ENCODE measurements around the gene MRNIP. TPM values are rescaled to one million over a fixed set of nuclear protein-coding genes. Genes with fewer than 3 reads are reported as not detected.

MRNIP gene
- total and polyA plus RNA-seq, 2 of the 4 experiments (the other 2 are of a cell fraction), result 6.6 to 24.7 TPM

GRCh38 chr5:179796877-179797608, 61.6 kb downstream of the MRNIP start:
- Histone ChIP-seq H2AK9ac (replicated peaks; ENCODE audit: low read depth, low read length, poor library complexity) (peak overlapping the region; percentile 29), H3K4me3 (ENCODE audit: insufficient read depth, low read depth, low read length) (no peak overlapping the region), H2BK5ac (ENCODE audit: low read depth, low read length, poor library complexity, severe bottlenecking) (no peak overlapping the region), H3K9me3 (ENCODE audit: control insufficient read depth, insufficient read depth, low read length) (no peaks in the 10 kb centered on the region), H2AK5ac (ENCODE audit: low read depth, low read length) (no peak overlapping the region; the same call in 1 of the 2 replicates), H2BK15ac (ENCODE audit: low read depth, low read length) (no peak overlapping the region), H3K27ac (ENCODE audit: insufficient read depth, low read length) (no peak overlapping the region; the same call in 1 of the 2 replicates), H3K36me3 (ENCODE audit: control insufficient read depth, insufficient read depth, low read length) (peaks cover 46% of the 10 kb centered on the region), H4K8ac (ENCODE audit: low read depth in 2 of 2, low read length in 2 of 2) (peak overlapping the region in 1 of 2 experiments; percentile 12; a peak in 2 of 4 replicates), H3K56ac (ENCODE audit: extremely low read depth, insufficient read depth, low read length) (no peak overlapping the region), H3K4me2 (ENCODE audit: low read depth, low read length) (no peak overlapping the region), H3K9ac (ENCODE audit: low read depth, low read length) (0 out of 2 replicates have a peak overlapping the region, but pooled peaks have one; percentile 68), H3K9me1 (ENCODE audit: insufficient read depth, low read length) (no peaks in the 10 kb centered on the region), H4K20me1 (ENCODE audit: insufficient read depth, low read length) (peaks cover 16% of the 10 kb centered on the region), H2AFZ (replicated peaks; ENCODE audit: low read length, poor library complexity) (peak overlapping the region; percentile 92), H4K5ac (ENCODE audit: low read depth, low read length) (no peak overlapping the region), H2BK20ac (ENCODE audit: low read depth, low read length) (no peak overlapping the region), H2BK120ac (ENCODE audit: low read depth, low read length) (no peak overlapping the region), H3K18ac (ENCODE audit: low read depth, low read length) (no peak overlapping the region), H3K14ac (replicated peaks; ENCODE audit: low read depth, low read length) (no peak overlapping the region), H3K79me1 (ENCODE audit: low read depth in 1 of 2, low read length in 2 of 2) (peaks cover 4 to 22% of the 10 kb centered on the region in 2 experiments), H3K23ac (ENCODE audit: low read depth, low read length) (no peak overlapping the region), H3K27me3 (ENCODE audit: control insufficient read depth, insufficient read depth, low read length) (no peaks in the 10 kb centered on the region), H3K4ac (ENCODE audit: low read depth, low read length) (no peak overlapping the region), H4K91ac (ENCODE audit: insufficient read depth, low read depth, low read length) (no peak overlapping the region), H3K4me1 (ENCODE audit: control insufficient read depth, insufficient read depth, low read length) (peaks cover 9% of the 10 kb centered on the region; the same call in 1 of the 2 replicates)
- 92% methylated on average over 17 of the region's 21 CpGs; no CpG with 5 or more reads in 1 of the 2 experiments for WGBS, 2 experiments (ENCODE audit: extremely low coverage in 2 of 2, insufficient read length in 1 of 2)
- no peak for DNase-seq
- ChIA-PET CTCF (no interaction called here), POLR2A (ENCODE audit: unreplicated experiment) (interaction anchor here (0.6 kb wide), 1 partner anchor 28 kb away, joined by 3 read pairs; no protein-coding TSS in a partner anchor)
- dilution Hi-C loops (cut with HindIII; ENCODE audit: low sequenced_read_pairs, unreplicated experiment) (no loop called here), intact Hi-C loops (cut with micrococcal nuclease) (loop anchor here (1.0 kb wide), 2 partner anchors 34 to 65 kb away; partner anchors contain the start of gene MAML1), in situ Hi-C loops (cut with MboI; ENCODE audit: low sequenced_read_pairs) (no loop called here)
- no peak for ATAC-seq (ENCODE audit: low read depth)
- no TSS peak for BruUV-seq (replicated peaks)
- no peak for TF ChIP-seq RFX5 (IDR thresholded peaks at IDR 0.05; ENCODE audit: low read depth, low read length)
- TF ChIP-seq MAZ (IDR thresholded peaks at IDR 0.05; ENCODE audit: borderline replicate concordance, low read depth, low read length), result no peak
- no peak for TF ChIP-seq BHLHE40 (IDR thresholded peaks at IDR 0.05; ENCODE audit: low read depth, low read length)
- no peak for TF ChIP-seq FOS (IDR thresholded peaks at IDR 0.05; ENCODE audit: low read depth, low read length)
- TF ChIP-seq NFE2L2 (IDR thresholded peaks at IDR 0.05; ENCODE audit: low read depth, low read length), result no peak
- TF ChIP-seq, protein P1, sequence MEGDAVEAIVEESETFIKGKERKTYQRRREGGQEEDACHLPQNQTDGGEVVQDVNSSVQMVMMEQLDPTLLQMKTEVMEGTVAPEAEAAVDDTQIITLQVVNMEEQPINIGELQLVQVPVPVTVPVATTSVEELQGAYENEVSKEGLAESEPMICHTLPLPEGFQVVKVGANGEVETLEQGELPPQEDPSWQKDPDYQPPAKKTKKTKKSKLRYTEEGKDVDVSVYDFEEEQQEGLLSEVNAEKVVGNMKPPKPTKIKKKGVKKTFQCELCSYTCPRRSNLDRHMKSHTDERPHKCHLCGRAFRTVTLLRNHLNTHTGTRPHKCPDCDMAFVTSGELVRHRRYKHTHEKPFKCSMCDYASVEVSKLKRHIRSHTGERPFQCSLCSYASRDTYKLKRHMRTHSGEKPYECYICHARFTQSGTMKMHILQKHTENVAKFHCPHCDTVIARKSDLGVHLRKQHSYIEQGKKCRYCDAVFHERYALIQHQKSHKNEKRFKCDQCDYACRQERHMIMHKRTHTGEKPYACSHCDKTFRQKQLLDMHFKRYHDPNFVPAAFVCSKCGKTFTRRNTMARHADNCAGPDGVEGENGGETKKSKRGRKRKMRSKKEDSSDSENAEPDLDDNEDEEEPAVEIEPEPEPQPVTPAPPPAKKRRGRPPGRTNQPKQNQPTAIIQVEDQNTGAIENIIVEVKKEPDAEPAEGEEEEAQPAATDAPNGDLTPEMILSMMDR (conservative IDR thresholded peaks at IDR 0.05; ENCODE audit: low read depth, low read length), result no peak
- TF ChIP-seq, protein P2, sequence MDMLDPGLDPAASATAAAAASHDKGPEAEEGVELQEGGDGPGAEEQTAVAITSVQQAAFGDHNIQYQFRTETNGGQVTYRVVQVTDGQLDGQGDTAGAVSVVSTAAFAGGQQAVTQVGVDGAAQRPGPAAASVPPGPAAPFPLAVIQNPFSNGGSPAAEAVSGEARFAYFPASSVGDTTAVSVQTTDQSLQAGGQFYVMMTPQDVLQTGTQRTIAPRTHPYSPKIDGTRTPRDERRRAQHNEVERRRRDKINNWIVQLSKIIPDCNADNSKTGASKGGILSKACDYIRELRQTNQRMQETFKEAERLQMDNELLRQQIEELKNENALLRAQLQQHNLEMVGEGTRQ (IDR thresholded peaks at IDR 0.05; ENCODE audit: low read depth, low read length), result no peak
- no peak for TF ChIP-seq RCOR1 (IDR thresholded peaks at IDR 0.05; ENCODE audit: insufficient replicate concordance, low read length)
- no peak for TF ChIP-seq MAFK (IDR thresholded peaks at IDR 0.05; ENCODE audit: low read depth, low read length)
- no peak for TF ChIP-seq RAD21 (IDR thresholded peaks at IDR 0.05; ENCODE audit: low read length)
- no peak for TF ChIP-seq CHD1 (IDR thresholded peaks at IDR 0.05; ENCODE audit: low read depth, low read length)
- no peak for TF ChIP-seq CEBPB (IDR thresholded peaks at IDR 0.05; ENCODE audit: low read depth, low read length)
- TF ChIP-seq POLR2A (IDR thresholded peaks at IDR 0.05; ENCODE audit: low read depth, low read length), result no peak
- TF ChIP-seq SMC3 (IDR thresholded peaks at IDR 0.05; ENCODE audit: low read depth, low read length), result no peak
- TF ChIP-seq ELK1 (IDR thresholded peaks at IDR 0.05; ENCODE audit: borderline replicate concordance, low read depth, low read length), result no peak

Measured in IMR-90 (cell line).